Glutamatergic neuron (in vitro differentiated cells): ENCODE results near the gene RAD52. TPM values are rescaled to one million over a fixed set of nuclear protein-coding genes. Genes with fewer than 3 reads are reported as not detected.

Experiments used
- DNase-seq: peaks from one replicate; pipeline ENCODE4 v3.0.0; 2022
- H3K27ac Mint-ChIP-seq: one replicate; pipeline ENCODE4 v1.8.0; 2020; ENCODE audit warnings: mild to moderate bottlenecking, mixed read lengths, inconsistent platforms; ENCODE audit not compliant: unreplicated experiment
- H3K27me3 Mint-ChIP-seq: one replicate; pipeline ENCODE4 v1.8.0; 2020; ENCODE audit warnings: mild to moderate bottlenecking, moderate library complexity, mixed read lengths, inconsistent platforms; ENCODE audit not compliant: unreplicated experiment
- H3K36me3 Mint-ChIP-seq: one replicate; pipeline ENCODE4 v1.8.0; 2020; ENCODE audit warnings: mild to moderate bottlenecking, mixed read lengths, inconsistent platforms; ENCODE audit not compliant: unreplicated experiment
- H3K4me1 Mint-ChIP-seq: one replicate; pipeline ENCODE4 v1.8.0; 2020; ENCODE audit warnings: mild to moderate bottlenecking, low read depth, mixed read lengths, inconsistent platforms; ENCODE audit not compliant: unreplicated experiment
- H3K4me3 Mint-ChIP-seq: one replicate; pipeline ENCODE4 v1.8.0; 2020; ENCODE audit warnings: mild to moderate bottlenecking, mixed read lengths, inconsistent platforms; ENCODE audit not compliant: unreplicated experiment
- H3K9me3 Mint-ChIP-seq: one replicate; pipeline ENCODE4 v1.8.0; 2020; ENCODE audit warnings: mild to moderate bottlenecking, moderate library complexity, mixed read lengths, inconsistent platforms; ENCODE audit not compliant: unreplicated experiment
- total RNA-seq: library from RNA; stranded (reverse); fragmentation: NEBNext Ultra II Directional; extraction: Animal tissue kit (Norgen Biotek cat#: 25700); gene quantifications from one replicate; pipeline ENCODE4 v1.2.1, GENCODE V29; 2021; ENCODE audit not compliant: unreplicated experiment
- TF ChIP-seq, protein P1 (sequence below): fragments of 200-600 bp; sonication (generic); IDR thresholded peaks from one replicate; pipeline ENCODE4 v1.5.0; 2021; ENCODE audit not compliant: partially characterized antibody, unreplicated experiment

The RAD52 gene
- total RNA-seq, 1 donor from 2014 or later: 16.5 TPM

- DNase-seq: no peak
- peaks cover 4% of the 10 kb centered on the region for H3K9me3 Mint-ChIP-seq
- H3K27me3 Mint-ChIP-seq: no peaks in the 10 kb centered on the region
- H3K27ac Mint-ChIP-seq: no peak overlapping the region
- TF ChIP-seq, protein P1, sequence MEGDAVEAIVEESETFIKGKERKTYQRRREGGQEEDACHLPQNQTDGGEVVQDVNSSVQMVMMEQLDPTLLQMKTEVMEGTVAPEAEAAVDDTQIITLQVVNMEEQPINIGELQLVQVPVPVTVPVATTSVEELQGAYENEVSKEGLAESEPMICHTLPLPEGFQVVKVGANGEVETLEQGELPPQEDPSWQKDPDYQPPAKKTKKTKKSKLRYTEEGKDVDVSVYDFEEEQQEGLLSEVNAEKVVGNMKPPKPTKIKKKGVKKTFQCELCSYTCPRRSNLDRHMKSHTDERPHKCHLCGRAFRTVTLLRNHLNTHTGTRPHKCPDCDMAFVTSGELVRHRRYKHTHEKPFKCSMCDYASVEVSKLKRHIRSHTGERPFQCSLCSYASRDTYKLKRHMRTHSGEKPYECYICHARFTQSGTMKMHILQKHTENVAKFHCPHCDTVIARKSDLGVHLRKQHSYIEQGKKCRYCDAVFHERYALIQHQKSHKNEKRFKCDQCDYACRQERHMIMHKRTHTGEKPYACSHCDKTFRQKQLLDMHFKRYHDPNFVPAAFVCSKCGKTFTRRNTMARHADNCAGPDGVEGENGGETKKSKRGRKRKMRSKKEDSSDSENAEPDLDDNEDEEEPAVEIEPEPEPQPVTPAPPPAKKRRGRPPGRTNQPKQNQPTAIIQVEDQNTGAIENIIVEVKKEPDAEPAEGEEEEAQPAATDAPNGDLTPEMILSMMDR: no peak
- peaks cover 4% of the 10 kb centered on the region for H3K4me1 Mint-ChIP-seq
- no peak overlapping the region for H3K4me3 Mint-ChIP-seq
- H3K36me3 Mint-ChIP-seq: no peaks in the 10 kb centered on the region
Measured at GRCh38 chr12:863285-863684, 86.2 kb downstream of the RAD52 start.

- Mint-ChIP-seq H3K27me3 (no peaks in the 10 kb centered on the region), H3K4me1 (peaks cover 2% of the 10 kb centered on the region), H3K9me3 (peaks cover 5% of the 10 kb centered on the region)
Measured at GRCh38 chr12:862303-862911, 87.1 kb downstream of the RAD52 start.

More at GRCh38 chr12:862303-862911, 87.1 kb downstream of the RAD52 start:
- H3K4me3 Mint-ChIP-seq: no peak overlapping the region
- no peak for DNase-seq
- no peak overlapping the region for H3K27ac Mint-ChIP-seq
- TF ChIP-seq, protein P1: no peak
- H3K36me3 Mint-ChIP-seq: no peaks in the 10 kb centered on the region

Other genes with a start within 250 kb of the RAD52 start
- 182 TPM for gene WNK1, start 197.1 kb downstream of the RAD52 start, total RNA-seq
- 82.2 TPM for gene ERC1, start 41.5 kb upstream of the RAD52 start, total RNA-seq